Activated T-cell treated with anti-CD3 and anti-CD28 coated beads, Interleukin-2, amount 50 U/mL, for 4 hours (primary cell): ENCODE measurements around the gene APOM. TPM values are rescaled to one million over a fixed set of nuclear protein-coding genes. Genes with fewer than 3 reads are reported as not detected.
A peak's percentile ranks its signal among the peaks of the same experiment; 100 is the strongest.

Experiments
- ATAC-seq, 2 donors: fragments of 200-7000 bp; cut with Tn5 transposase; one replicate each; pipeline ENCODE4 v1.10.0; 2021
- DNase-seq: peaks from one replicate; pipeline ENCODE4 v3.0.0-alpha.2; 2020
- H3K27me3 Mint-ChIP-seq: one replicate; pipeline ENCODE4 v1.8.0; 2021; ENCODE audit warnings: low read depth, mixed read lengths
- H3K36me3 Mint-ChIP-seq: one replicate; pipeline ENCODE4 v1.8.0; 2022; ENCODE audit warnings: mixed read lengths; ENCODE audit not compliant: insufficient read depth
- H3K4me1 Mint-ChIP-seq: one replicate; pipeline ENCODE4 v1.8.0; 2021; ENCODE audit warnings: low read depth, mixed read lengths
- H3K4me3 Mint-ChIP-seq: one replicate; pipeline ENCODE4 v1.8.0; 2021; ENCODE audit warnings: mild to moderate bottlenecking, moderate library complexity, mixed read lengths
- H3K9me3 Mint-ChIP-seq: one replicate; pipeline ENCODE4 v1.8.0; 2021; ENCODE audit warnings: mixed read lengths
- total RNA-seq, 3 donors: library from RNA; stranded (reverse); gene quantifications; one replicate each; pipeline ENCODE4 v1.2.1, GENCODE V29; 2021

The APOM gene
- 1 to 10 TPM; 1.8 to 2.8 (median 2.1) TPM for total RNA-seq

- ATAC-seq (no peak), DNase-seq (no peak)
- no peaks in the 10 kb centered on the region for H3K9me3 Mint-ChIP-seq
- H3K36me3 Mint-ChIP-seq = peaks cover 15% of the 10 kb centered on the region
- no peaks in the 10 kb centered on the region for H3K27me3 Mint-ChIP-seq
- H3K4me1 Mint-ChIP-seq = peaks cover 62% of the 10 kb centered on the region
- no peak within 1 kb of the TSS for H3K4me3 Mint-ChIP-seq
Observed at GRCh38 chr6:31655349-31656237, at the start of gene APOM. TSS of gene APOM (plus strand) at chr6:31655894. CDS start at chr6:31655967, 73 bp downstream.

- H3K4me3 Mint-ChIP-seq = no peak overlapping the region
Observed at GRCh38 chr6:31607317-31607716, 48.4 kb upstream of the APOM start.

GRCh38 chr6:31609519-31610406, 45.9 kb upstream of the APOM start:
- Mint-ChIP-seq H3K4me1 (peaks cover 5% of the 10 kb centered on the region), H3K36me3 (no peaks in the 10 kb centered on the region), H3K4me3 (no peak overlapping the region), H3K9me3 (no peaks in the 10 kb centered on the region), H3K27me3 (no peaks in the 10 kb centered on the region)
- DNase-seq = no peak
- no peak for ATAC-seq

More at GRCh38 chr6:31607317-31607716, 48.4 kb upstream of the APOM start:
- Mint-ChIP-seq H3K9me3 (no peaks in the 10 kb centered on the region), H3K4me1 (no peaks in the 10 kb centered on the region), H3K36me3 (no peaks in the 10 kb centered on the region), H3K27me3 (no peaks in the 10 kb centered on the region)
- ATAC-seq = no peak
- DNase-seq = no peak

- Mint-ChIP-seq H3K9me3 (no peaks in the 10 kb centered on the region), H3K4me3 (no peak overlapping the region), H3K27me3 (no peaks in the 10 kb centered on the region), H3K4me1 (peaks cover 17% of the 10 kb centered on the region), H3K36me3 (no peaks in the 10 kb centered on the region)
- ATAC-seq (no peak), DNase-seq (no peak)
Observed at GRCh38 chr6:31610968-31611367, 44.7 kb upstream of the APOM start.

DNA sequence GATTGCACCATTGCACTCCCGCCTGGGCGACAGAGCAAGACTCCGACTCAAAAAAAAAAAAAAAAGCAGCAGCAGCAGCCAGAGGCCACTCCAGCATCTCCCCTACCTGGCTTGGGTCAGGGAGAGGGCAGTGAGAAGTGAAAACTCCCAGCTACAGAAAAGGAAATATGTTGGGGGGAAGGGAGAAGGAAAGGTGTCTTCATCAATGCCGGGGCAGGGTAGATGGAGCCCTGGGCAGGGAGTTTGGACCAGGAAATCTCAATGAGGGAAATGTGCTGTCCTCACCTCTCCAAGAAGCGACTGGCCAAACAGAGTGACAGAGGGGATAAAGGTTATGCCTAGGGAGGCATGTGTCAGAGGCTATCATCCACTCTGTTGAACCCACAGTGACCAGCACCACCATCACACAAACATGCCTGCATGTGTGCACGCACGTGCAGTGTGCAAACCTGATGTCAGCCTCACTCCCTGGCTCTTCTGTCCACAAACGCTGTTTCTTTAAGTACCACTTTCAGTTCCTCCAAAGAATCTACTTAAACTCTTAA, 41.5 kb upstream of the APOM start:
- Mint-ChIP-seq H3K4me1 (peaks cover 28% of the 10 kb centered on the region), H3K4me3 (no peak overlapping the region), H3K27me3 (no peaks in the 10 kb centered on the region), H3K9me3 (no peaks in the 10 kb centered on the region), H3K36me3 (no peaks in the 10 kb centered on the region)
- ATAC-seq (no peak), DNase-seq (no peak)

DNA sequence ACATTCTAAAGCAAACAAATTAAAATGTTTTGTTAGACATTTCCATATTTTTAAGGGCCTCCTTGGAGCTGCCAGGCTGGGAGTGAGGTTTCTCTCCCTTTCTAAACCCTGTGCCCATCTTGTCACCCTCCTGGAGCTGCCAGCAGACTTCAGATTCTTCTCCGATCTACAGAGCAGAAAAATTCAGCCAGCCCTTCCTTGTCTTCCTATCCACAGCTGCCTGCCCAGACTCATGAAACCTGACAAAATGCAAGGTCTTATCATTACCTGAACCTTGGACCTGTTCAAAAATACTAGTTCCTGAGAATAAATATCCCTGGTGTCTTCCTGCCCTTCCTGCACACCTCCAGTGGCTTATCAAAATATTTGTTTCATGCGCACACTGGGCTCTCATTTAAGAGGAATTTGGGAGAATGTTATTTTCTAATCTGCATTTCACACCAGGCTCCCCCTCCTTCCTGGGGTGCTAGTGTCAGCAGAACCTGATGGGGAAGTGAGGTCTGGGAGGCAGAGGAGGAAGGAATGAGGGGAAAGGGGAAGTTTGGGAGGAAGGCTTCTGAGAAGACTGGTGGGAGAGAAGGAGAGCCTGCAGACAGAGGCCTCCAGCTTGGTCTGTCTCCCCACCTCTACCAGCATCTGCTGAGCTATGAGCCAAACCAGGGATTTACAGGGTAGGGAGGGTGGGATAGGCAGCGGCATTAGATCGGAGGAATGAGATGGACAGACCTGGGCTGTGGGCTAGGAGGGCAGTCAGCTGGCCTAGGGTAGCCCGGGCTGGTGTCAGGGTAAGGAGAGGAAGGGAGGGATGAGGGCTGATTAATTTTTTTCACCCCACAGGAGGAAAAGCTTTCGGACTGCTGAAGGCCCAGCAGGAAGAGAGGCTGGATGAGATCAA, 40.8 kb upstream of the APOM start, which contains the start of gene AIF1:
AIF1 (plus strand) TSS at position 551 of the 895 bp plus-strand sequence; CDS start at position 647, 96 bp downstream.
- no peak for DNase-seq
- Mint-ChIP-seq H3K4me1 (peaks cover 31% of the 10 kb centered on the region), H3K9me3 (no peaks in the 10 kb centered on the region), H3K4me3 (peak within 1 kb of the TSS; percentile 72), H3K27me3 (no peaks in the 10 kb centered on the region), H3K36me3 (no peaks in the 10 kb centered on the region)
- no peak for ATAC-seq

GRCh38 chr6:31615748-31616147, 39.9 kb upstream of the APOM start:
- no peaks in the 10 kb centered on the region for H3K36me3 Mint-ChIP-seq
- DNase-seq (no peak), ATAC-seq (no peak)
- H3K4me1 Mint-ChIP-seq = peaks cover 31% of the 10 kb centered on the region
- H3K9me3 Mint-ChIP-seq = no peaks in the 10 kb centered on the region
- peak overlapping the region; percentile 72 for H3K4me3 Mint-ChIP-seq
- no peaks in the 10 kb centered on the region for H3K27me3 Mint-ChIP-seq

DNA sequence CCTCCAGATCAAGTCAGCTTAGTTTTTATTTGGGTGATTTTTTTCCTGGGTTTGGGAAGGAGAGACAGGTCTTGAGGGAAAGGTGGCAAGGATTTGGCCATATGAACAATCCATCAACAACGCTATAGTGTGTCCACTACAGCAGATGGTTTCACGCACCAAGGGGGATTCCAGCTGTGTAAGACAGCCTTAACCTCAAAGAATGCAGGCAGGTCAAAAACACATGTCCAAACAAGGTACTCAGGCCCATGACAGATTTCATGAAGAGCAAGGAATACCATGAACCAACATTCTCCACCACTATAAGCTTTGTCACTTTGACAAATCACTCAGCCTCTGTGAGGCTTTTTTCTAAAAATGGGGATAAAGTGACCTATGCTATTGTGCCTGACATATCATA, 38.7 kb upstream of the APOM start:
- ATAC-seq = no peak
- Mint-ChIP-seq H3K4me3 (peak overlapping the region; percentile 72), H3K4me1 (peaks cover 37% of the 10 kb centered on the region), H3K36me3 (peaks cover 7% of the 10 kb centered on the region), H3K9me3 (no peaks in the 10 kb centered on the region), H3K27me3 (no peaks in the 10 kb centered on the region)
- DNase-seq = no peak

DNA sequence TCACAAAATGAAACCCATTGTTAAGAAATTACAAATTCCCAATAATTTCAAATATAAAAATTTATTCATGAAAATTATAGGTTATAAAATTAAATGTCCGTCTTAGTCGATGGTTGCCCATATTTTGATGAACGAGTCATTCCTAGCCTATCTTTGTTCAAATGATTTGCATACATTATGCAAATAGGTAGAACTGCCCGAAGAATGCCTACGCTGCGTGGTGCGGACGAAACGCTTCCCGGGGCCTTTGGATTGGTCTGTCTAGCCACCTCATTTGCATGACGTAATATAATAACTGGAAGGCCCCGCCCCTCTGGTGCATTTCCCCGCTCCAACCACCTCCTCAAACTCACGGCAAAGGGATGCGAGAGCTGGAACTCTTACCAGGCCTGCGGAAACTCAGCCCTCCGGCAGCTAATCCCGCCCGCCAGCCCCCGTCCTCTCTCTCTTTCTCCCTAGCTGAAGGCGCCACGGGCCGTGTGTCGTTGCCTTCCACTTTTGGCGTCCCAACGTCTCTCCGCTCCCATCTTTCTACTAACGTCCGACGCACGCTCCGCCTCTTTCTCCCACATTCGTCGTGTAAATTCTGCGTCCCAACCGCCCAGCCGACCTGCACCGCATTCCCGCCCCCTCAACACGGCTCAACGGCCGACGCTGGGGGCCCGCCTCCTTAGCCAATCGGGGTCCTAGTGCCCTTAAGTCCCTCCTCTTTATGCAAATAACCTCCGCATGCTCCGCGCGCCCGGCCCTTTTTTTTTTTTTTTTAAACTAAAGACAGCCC, 35.7 kb upstream of the APOM start:
- H3K4me3 Mint-ChIP-seq = peak overlapping the region; percentile 92
- H3K27me3 Mint-ChIP-seq = no peaks in the 10 kb centered on the region
- peak; percentile 83 for ATAC-seq
- peaks cover 21% of the 10 kb centered on the region for H3K36me3 Mint-ChIP-seq
- peaks cover 41% of the 10 kb centered on the region for H3K4me1 Mint-ChIP-seq
- no peaks in the 10 kb centered on the region for H3K9me3 Mint-ChIP-seq
- peak; percentile 97 for DNase-seq

DNA sequence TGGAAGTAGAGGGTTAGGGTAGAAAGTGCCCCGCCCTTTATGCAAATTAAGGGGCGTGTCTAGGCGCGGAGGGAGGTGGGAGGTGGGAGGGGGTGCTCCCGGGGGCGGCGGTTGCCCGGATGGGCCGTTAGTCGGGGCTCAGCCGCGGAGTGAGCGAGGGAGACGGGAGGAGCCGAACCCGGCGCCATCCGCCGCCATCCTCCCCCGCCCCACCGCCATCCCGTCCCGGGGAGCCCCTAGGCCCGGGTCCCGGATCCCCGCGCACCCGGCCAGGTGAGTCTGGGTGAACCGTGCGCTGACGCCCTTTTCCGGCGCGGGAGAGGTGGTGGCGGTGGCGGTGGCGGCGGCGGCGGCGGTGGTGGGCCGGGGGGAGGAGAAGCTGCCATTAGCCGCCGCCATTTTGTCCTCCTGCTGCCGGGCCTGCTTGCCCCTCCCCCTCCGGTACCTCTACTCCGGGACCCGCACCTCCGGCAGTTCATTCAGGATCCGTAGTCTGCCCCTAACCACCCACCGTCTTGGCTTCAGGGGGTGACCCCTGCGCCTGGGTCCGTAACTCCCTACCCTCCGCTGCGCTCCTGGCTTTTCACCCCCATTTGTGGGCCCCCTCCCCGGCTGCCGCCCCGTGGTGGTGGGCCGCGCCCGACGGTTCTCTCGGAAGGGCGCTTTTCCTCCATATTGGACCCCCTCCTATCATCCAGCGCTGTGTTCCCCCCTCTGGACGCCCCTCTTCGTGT, 34.9 kb upstream of the APOM start, which contains the start of gene PRRC2A:
PRRC2A (plus strand) TSS at position 130 of the 734 bp plus-strand sequence. CDS start 2,075 bp downstream, outside the sequence.
- Mint-ChIP-seq H3K27me3 (no peaks in the 10 kb centered on the region), H3K9me3 (no peaks in the 10 kb centered on the region), H3K4me3 (peak within 1 kb of the TSS; percentile 92), H3K36me3 (peaks cover 28% of the 10 kb centered on the region), H3K4me1 (peaks cover 34% of the 10 kb centered on the region)
- no peak for DNase-seq
- ATAC-seq = peak; percentile 72

GRCh38 chr6:31621320-31621939, 34.3 kb upstream of the APOM start:
- Mint-ChIP-seq H3K9me3 (no peaks in the 10 kb centered on the region), H3K4me1 (peaks cover 27% of the 10 kb centered on the region), H3K27me3 (no peaks in the 10 kb centered on the region), H3K36me3 (peaks cover 34% of the 10 kb centered on the region), H3K4me3 (peak overlapping the region; percentile 92)
- DNase-seq (no peak), ATAC-seq (no peak)

- ATAC-seq = no peak
- Mint-ChIP-seq H3K4me1 (peaks cover 25% of the 10 kb centered on the region), H3K9me3 (no peaks in the 10 kb centered on the region), H3K27me3 (no peaks in the 10 kb centered on the region), H3K4me3 (peak overlapping the region; percentile 92), H3K36me3 (peaks cover 36% of the 10 kb centered on the region)
- DNase-seq = no peak
Observed at GRCh38 chr6:31621991-31622390, 33.7 kb upstream of the APOM start.
